SK-N-DZ (cell line): ENCODE data around the gene GNPDA2. TPM values are rescaled to one million over a fixed set of nuclear protein-coding genes. Genes with fewer than 3 reads are reported as not detected.
"Not testable (repeated sequence)": the region's sequence is repeated elsewhere in the genome, so short reads cannot be mapped to it uniquely, and the experiment has no call there.

Experiments
- DNase-seq: peaks from one replicate; pipeline ENCODE4 v3.0.0-alpha.2; 2015; ENCODE audit warnings: low spot score
- polyA plus RNA-seq, 2 experiments: library from polyadenylated mRNA; depleted of rRNA; stranded (reverse); fragments of >200 nt; gene quantifications; 2 replicates each; pipeline ENCODE4 v1.2.3, GENCODE V29; 2014

GNPDA2 gene
- 12.9 and 16.2 TPM in 2 replicates for polyA plus RNA-seq (2014; cell fraction: cytosol; rRNA removed)
- 15.2 and 22.3 TPM in 2 replicates for polyA plus RNA-seq (2014; cell fraction: nucleus; rRNA removed)

- DNase-seq: peak; percentile 90
Observed at GRCh38 chr4:44726038-44726871, at the start of gene GNPDA2. Gene GNPDA2 (minus strand): TSS chr4:44726556. CDS start chr4:44722207, 4,349 bp downstream.

DNA sequence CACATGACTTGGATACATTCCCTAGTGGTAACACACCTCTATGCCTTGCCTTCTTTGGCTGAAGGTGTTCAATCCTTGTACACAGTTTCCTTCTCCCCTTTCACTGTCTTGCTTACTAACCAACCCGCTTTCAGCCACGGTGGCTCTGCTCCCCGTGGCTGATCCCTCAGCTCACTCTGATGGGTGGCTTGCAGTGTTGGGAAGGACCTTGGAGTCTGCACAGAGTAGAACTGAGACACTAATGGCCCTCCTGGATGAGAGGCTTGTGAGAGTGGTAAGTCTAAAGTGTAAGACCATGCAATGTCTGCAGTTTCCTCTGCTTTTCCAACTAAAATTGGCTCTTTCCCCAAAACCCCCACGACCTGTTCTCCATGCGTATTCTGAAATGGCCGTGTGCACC is 46.0 kb upstream of the GNPDA2 start:
- no peak for DNase-seq

GRCh38 chr4:44771789-44772188 is 45.4 kb upstream of the GNPDA2 start:
- DNase-seq: no peak

DNA sequence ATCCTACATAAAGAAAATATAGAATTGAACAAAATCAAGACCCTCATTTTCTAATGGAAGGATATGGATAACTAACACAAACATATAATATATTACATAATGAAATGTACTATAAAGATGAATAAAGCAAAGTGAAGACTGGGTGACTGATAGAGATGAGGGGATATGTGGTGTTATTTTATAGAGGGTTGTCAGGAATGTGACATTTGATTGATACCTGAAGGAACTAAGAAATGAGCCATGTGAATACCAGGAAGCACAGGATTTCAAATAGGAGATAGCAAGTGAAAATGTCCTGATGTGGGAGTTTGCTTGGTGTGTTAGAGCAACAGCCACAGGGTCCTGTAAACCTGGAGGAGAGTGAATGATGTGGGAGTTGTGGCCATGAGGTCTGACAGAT is 40.1 kb upstream of the GNPDA2 start:
- no peak for DNase-seq

GRCh38 chr4:44765116-44765515 is 38.8 kb upstream of the GNPDA2 start:
- no peak for DNase-seq

- no peak for DNase-seq
Observed at GRCh38 chr4:44761306-44761705, 35.0 kb upstream of the GNPDA2 start.

DNA sequence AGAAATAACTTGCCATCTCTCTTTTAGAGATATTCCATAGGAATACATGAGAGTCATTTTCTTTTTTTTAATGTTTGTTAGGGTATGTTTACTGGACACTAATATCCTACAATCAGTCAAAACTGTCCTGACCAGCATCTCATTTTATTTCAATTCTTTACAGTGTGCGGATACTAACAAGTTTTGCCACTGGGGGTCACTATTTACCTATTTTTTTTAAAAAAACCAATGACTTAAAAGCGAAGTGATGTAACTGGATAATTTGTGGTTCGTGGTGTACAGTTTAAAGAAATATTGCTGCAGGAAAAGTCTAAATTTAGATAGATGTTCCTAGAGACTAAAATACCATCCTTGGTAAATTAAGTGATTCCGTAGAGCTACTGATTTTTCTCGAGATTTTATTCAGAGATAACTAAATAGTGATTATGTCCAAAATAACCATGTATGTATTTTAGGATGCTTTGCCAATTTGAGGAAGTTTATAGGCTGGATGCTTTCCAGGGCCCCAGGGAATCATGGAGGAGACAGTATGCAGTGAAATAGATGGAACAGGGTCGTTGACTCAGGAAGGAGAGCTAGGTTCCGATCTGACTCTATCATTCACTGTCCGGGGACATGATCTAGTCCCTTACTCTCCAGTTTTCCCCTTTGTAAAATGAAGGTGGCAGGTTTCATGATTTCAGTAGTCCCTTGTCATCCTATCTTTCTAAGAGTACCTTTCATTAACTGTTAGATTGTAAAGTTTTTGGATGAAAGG is 34.0 kb upstream of the GNPDA2 start:
- DNase-seq: peak; percentile 23

DNA sequence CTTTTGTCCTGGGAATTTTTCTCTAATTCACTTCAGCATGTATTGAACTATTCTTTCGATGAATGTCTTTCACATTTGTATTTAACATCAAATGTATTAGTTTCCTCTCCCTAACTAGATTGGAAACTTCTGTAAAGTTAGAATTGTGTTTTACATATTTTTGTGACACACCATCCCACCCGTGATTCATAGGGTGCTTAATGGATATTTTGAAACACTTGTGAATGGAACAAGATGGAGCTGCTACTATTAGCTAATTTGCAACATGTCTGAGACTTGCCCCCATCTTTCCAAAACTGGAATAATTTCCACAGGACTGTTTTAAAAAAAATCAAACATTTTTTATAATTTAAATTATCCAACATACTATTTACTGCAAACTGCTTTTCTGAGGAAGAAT is 30.2 kb upstream of the GNPDA2 start:
- DNase-seq: no peak

GRCh38 chr4:44740201-44740600 is 13.8 kb upstream of the GNPDA2 start:
- no peak for DNase-seq

- DNase-seq: no peak
Observed at GRCh38 chr4:44738615-44739014, 12.3 kb upstream of the GNPDA2 start.

DNA sequence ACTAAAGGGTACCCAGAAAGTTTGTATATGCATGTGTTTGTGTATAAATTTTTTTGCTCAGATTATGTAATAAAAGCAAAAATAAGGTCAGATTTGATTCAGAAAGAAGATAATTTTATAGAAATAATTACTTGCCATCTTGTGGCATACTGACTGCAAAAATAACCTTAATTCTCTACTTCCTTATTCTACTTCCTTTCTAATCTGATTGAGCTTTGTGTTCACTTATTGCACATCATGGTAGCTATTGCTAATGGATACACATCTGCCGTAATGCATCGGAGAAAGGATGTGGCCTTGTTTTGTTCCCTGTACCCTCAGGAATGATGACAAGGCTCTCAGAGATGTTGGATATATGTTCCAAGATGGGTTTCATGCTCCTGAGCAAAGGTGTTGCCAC is 10.5 kb upstream of the GNPDA2 start:
- no peak for DNase-seq

- DNase-seq: not testable (repeated sequence)
Observed at GRCh38 chr4:44728694-44729093, 2.3 kb upstream of the GNPDA2 start.

- no peak for DNase-seq
Observed at GRCh38 chr4:44727471-44727870, 1.1 kb upstream of the GNPDA2 start.

DNA sequence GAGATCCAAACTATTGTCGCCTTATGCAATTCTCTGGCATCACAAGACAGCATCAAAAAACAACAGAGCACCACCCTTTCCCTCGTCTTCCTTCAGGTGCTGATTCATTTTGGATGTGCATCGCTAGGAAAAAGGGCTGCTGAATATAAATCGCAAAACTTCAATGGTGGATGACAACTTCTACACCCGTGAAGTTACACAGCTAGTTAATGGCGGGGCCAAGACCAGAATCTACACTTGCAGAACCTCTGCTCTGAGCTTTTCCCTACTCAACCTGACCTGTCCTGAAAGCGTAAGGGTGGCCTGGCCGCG is 674 bp downstream of the GNPDA2 start:
- DNase-seq: no peak

DNA sequence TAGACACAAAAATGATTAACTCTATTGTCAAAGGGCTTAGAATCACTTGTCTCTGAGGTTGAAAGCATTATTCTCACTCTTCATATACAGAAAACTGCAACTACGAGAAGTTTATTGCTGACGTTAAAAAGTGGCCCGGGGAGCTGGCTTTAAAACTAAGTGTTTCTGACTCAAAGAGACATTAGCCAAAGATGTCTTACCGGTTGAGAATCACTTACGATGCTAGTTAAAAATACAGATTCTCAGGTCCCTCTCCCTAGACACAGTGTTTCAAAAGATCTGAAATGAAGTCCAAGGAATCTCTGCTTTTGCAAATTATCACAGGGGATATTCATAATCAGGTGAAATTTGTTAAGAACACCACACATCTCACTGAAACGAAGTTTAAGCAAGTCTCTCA is 1.2 kb downstream of the GNPDA2 start:
- DNase-seq: no peak

DNA sequence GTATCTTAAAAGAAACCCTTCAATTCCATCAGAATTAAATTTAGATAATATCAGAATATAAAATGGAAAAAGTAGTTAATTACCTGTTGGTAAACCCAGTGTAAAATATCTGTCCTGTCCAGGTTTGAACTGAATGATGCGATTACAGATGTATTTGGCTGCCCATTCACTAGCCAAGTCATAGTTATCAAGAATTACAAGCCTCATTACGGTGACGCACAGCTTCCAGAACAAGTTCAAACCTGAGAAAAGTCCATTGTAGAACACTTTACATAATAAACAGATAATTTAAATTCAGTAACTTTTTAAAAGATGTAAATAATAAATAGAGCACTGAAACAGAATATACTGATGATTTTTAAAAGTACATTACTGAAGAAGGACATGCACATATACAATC is 4.4 kb downstream of the GNPDA2 start:
- DNase-seq: no peak

DNA sequence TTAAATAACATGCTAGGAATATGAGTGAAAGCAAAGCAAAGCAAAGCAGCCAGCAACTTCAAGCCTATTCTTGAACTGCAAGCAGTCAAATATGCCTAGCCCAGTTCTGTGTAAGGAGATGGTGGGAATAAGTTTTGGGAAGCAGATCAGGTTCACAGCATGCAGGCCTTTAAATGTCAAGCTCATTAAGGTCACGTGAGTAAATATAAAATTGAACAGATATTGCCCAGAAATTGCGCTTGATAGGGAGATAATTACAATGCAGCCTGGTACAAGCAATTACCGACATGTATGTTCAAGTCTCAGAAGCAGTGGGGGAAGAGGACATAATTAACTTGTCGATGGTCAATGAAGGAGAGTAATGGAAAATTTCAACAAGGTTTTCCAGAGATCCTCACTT is 6.0 kb downstream of the GNPDA2 start:
- no peak for DNase-seq

DNA sequence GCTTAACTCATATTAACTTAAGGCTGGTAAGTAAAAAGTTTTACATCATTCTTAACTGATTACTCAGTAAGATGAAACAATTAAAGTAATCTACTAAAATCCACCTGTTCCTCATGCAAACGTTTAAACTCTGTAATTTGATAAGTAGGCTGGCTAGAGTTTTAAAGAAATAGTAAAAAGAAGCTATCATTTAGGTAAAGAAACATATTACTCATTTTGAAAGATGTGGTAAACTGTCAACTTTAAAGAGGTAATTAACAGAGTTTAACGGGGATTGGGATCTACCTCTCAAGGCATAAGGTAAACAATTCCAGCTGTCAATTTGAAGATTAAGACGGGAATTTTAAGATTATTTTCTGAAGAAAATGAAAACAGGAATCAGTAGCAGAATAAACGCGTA is 9.8 kb downstream of the GNPDA2 start:
- DNase-seq: no peak

DNA sequence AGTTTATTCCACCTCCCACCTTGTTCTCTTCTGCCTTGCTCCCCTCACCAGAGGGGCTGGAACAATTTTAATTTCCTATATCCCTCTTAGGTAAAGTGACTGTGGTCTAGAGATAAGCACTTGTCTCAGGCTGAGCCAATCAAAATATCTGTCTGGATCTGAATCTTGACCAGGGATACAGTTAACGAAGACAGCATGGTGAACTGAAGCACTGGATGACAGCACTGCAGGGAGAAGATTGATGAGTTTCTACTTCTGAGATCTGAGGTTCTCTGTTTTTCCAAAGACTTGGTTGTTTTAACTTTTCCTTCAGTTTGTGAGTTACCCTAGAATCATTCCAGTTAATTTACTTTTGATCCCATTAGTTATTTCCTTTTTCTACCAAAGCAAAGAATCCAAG is 13.2 kb downstream of the GNPDA2 start:
- no peak for DNase-seq

DNA sequence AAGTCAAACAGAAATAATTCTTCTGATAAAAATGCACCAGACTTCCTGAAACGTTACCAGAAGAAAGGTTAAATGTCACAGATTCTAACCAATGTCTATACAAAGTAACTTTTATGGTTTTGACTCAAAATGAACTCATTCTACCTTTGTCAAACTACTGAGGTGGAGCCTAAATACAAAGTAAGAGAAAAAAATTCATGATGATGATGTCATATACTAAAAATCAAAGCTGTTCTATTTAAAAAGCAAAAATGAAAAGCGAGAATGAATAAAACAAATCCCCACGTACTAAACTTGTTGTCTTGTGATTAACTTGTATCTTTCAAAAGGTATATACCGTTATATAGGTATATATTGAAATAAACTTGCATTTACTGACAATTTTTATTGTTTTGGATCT is 21.7 kb downstream of the GNPDA2 start:
- DNase-seq: no peak

- no peak for DNase-seq
Observed at GRCh38 chr4:44701037-44701436, 25.3 kb downstream of the GNPDA2 start.

DNA sequence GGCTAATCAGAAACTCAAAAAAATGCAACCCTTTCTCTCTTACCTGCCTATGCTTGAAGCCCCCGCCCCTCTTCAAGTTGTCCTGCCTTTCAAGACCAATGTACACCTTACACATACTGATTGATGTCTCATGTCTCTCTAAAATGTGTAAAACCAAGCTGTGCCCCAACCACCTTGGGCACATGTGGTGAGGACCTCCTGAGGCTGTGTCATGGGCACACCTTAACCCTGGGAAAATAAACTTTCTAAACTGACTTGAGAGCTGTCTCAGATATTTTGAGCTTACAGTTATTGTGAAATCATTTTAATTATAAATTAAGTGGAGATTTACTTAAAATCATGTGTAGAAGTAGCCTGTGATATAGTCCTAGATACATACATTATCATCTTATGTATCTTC is 25.9 kb downstream of the GNPDA2 start:
- DNase-seq: no peak

- no peak for DNase-seq
Observed at GRCh38 chr4:44684648-44685047, 41.7 kb downstream of the GNPDA2 start.
